Stimulated activated naive B cell treated with anti-CD40 and anti-IgM and Interleukin-4, amounts not matched to agents 10 μg/mL and 1 μg/mL and 100 μg/mL, for 72 hours (primary cell): ENCODE results near the gene SNTB2.
A peak's percentile ranks its signal among the peaks of the same experiment; 100 is the strongest.

Experiments used
- ATAC-seq, 2 donors: fragments of 150-1000 bp; cut with Tn5 transposase; replicated peaks; 2 replicates each; pipeline ENCODE4 v1.10.0; 2021; ENCODE audit warnings: moderate library complexity in 1 of 2
- DNase-seq: peaks from one replicate; pipeline ENCODE4 v3.0.0; 2021
- H3K27ac Mint-ChIP-seq: one replicate; pipeline ENCODE4 v1.8.0; 2022; ENCODE audit warnings: mild to moderate bottlenecking, mixed read lengths
- H3K27me3 Mint-ChIP-seq, 2 donors: one replicate each; pipeline ENCODE4 v1.8.0; 2022; ENCODE audit warnings: mixed read lengths in 2 of 2
- H3K36me3 Mint-ChIP-seq, 2 donors: one replicate each; pipeline ENCODE4 v1.8.0; 2022; ENCODE audit warnings: mixed read lengths in 2 of 2, mild to moderate bottlenecking in 1 of 2
- H3K4me1 Mint-ChIP-seq, 2 donors: one replicate each; pipeline ENCODE4 v1.8.0; 2022; ENCODE audit warnings: mixed read lengths in 2 of 2, mild to moderate bottlenecking in 1 of 2
- H3K4me3 Mint-ChIP-seq, 2 donors: one replicate each; pipeline ENCODE4 v1.8.0; 2022; ENCODE audit warnings: mild to moderate bottlenecking in 2 of 2, mixed read lengths in 2 of 2, moderate library complexity in 1 of 2
- H3K9me3 Mint-ChIP-seq, 2 donors: one replicate each; pipeline ENCODE4 v1.8.0; 2022; ENCODE audit warnings: mixed read lengths in 2 of 2, mild to moderate bottlenecking in 1 of 2

SNTB2 gene

GRCh38 chr16:69190598-69190997, 3.6 kb downstream of the SNTB2 start:
- peaks cover 4 to 7% of the 10 kb centered on the region in 2 donors for H3K36me3 Mint-ChIP-seq
- ATAC-seq = no peak

GRCh38 chr16:69191136-69191535, 4.2 kb downstream of the SNTB2 start:
- H3K36me3 Mint-ChIP-seq = peaks cover 4 to 7% of the 10 kb centered on the region in 2 donors
- ATAC-seq (no peak), DNase-seq (no peak)
- no peak overlapping the region for H3K4me3 Mint-ChIP-seq
- peaks cover 0 to 5% of the 10 kb centered on the region in 2 donors for H3K27me3 Mint-ChIP-seq
- no peaks in the 10 kb centered on the region for H3K9me3 Mint-ChIP-seq
- H3K4me1 Mint-ChIP-seq = peaks cover 20 to 29% of the 10 kb centered on the region in 2 donors
- H3K27ac Mint-ChIP-seq = no peak overlapping the region

More at GRCh38 chr16:69190598-69190997, 3.6 kb downstream of the SNTB2 start:
- H3K4me3 Mint-ChIP-seq = no peak overlapping the region
- H3K27me3 Mint-ChIP-seq = peaks cover 0 to 5% of the 10 kb centered on the region in 2 donors
- peaks cover 20 to 33% of the 10 kb centered on the region in 2 donors for H3K4me1 Mint-ChIP-seq
- H3K9me3 Mint-ChIP-seq = no peaks in the 10 kb centered on the region
- no peak overlapping the region for H3K27ac Mint-ChIP-seq
- no peak for DNase-seq

- no peaks in the 10 kb centered on the region for H3K27me3 Mint-ChIP-seq
- no peaks in the 10 kb centered on the region for H3K9me3 Mint-ChIP-seq
- H3K27ac Mint-ChIP-seq = no peak overlapping the region
- H3K4me3 Mint-ChIP-seq = no peak overlapping the region
- ATAC-seq (no peak), DNase-seq (no peak)
- H3K36me3 Mint-ChIP-seq = peaks cover 4% of the 10 kb centered on the region in 2 donors
- H3K4me1 Mint-ChIP-seq = peaks cover 3 to 10% of the 10 kb centered on the region in 2 donors
Measured at GRCh38 chr16:69193855-69194254, 6.9 kb downstream of the SNTB2 start.

GRCh38 chr16:69194488-69194887, 7.5 kb downstream of the SNTB2 start:
- Mint-ChIP-seq H3K9me3 (no peaks in the 10 kb centered on the region), H3K27ac (no peak overlapping the region), H3K36me3 (peaks cover 4% of the 10 kb centered on the region in 2 donors), H3K27me3 (no peaks in the 10 kb centered on the region), H3K4me1 (peaks cover 3 to 9% of the 10 kb centered on the region in 2 donors), H3K4me3 (no peak overlapping the region)
- no peak for DNase-seq
- no peak for ATAC-seq

GRCh38 chr16:69195369-69196029, 8.5 kb downstream of the SNTB2 start:
- no peak for DNase-seq
- Mint-ChIP-seq H3K36me3 (peaks cover 4% of the 10 kb centered on the region in 2 donors), H3K4me3 (no peak overlapping the region), H3K4me1 (peaks cover 3 to 5% of the 10 kb centered on the region in 2 donors), H3K27me3 (no peaks in the 10 kb centered on the region), H3K9me3 (no peaks in the 10 kb centered on the region), H3K27ac (no peak overlapping the region)
- ATAC-seq = no peak

GRCh38 chr16:69197573-69197972, 10.6 kb downstream of the SNTB2 start:
- Mint-ChIP-seq H3K9me3 (no peaks in the 10 kb centered on the region), H3K4me1 (no peaks in the 10 kb centered on the region), H3K27me3 (no peaks in the 10 kb centered on the region), H3K36me3 (no peaks in the 10 kb centered on the region), H3K27ac (no peak overlapping the region), H3K4me3 (no peak overlapping the region)
- ATAC-seq = no peak
- no peak for DNase-seq

- no peaks in the 10 kb centered on the region for H3K27me3 Mint-ChIP-seq
- no peak overlapping the region for H3K4me3 Mint-ChIP-seq
- H3K9me3 Mint-ChIP-seq = no peaks in the 10 kb centered on the region
- no peak overlapping the region for H3K27ac Mint-ChIP-seq
- no peaks in the 10 kb centered on the region for H3K36me3 Mint-ChIP-seq
- no peak for DNase-seq
- H3K4me1 Mint-ChIP-seq = peaks cover 0 to 7% of the 10 kb centered on the region in 2 donors
- no peak for ATAC-seq
Measured at GRCh38 chr16:69199382-69199781, 12.4 kb downstream of the SNTB2 start.

- ATAC-seq = no peak
- Mint-ChIP-seq H3K4me1 (peaks cover 4 to 18% of the 10 kb centered on the region in 2 donors), H3K36me3 (no peaks in the 10 kb centered on the region), H3K4me3 (no peak overlapping the region), H3K27ac (no peak overlapping the region), H3K27me3 (no peaks in the 10 kb centered on the region), H3K9me3 (no peaks in the 10 kb centered on the region)
- DNase-seq = no peak
Measured at GRCh38 chr16:69201291-69201690, 14.3 kb downstream of the SNTB2 start.

- DNase-seq = no peak
Measured at GRCh38 chr16:69201787-69202186, 14.8 kb downstream of the SNTB2 start.

GRCh38 chr16:69204172-69204571, 17.2 kb downstream of the SNTB2 start:
- Mint-ChIP-seq H3K27ac (peak overlapping the region; percentile 80), H3K9me3 (no peaks in the 10 kb centered on the region)

More at GRCh38 chr16:69201787-69202186, 14.8 kb downstream of the SNTB2 start:
- Mint-ChIP-seq H3K4me3 (no peak overlapping the region), H3K27me3 (no peaks in the 10 kb centered on the region), H3K27ac (no peak overlapping the region), H3K36me3 (no peaks in the 10 kb centered on the region), H3K4me1 (peaks cover 4 to 18% of the 10 kb centered on the region in 2 donors), H3K9me3 (no peaks in the 10 kb centered on the region)
- ATAC-seq = no peak

GRCh38 chr16:69209735-69210134, 22.8 kb downstream of the SNTB2 start:
- H3K36me3 Mint-ChIP-seq = no peaks in the 10 kb centered on the region
- DNase-seq = no peak

More at GRCh38 chr16:69204172-69204571, 17.2 kb downstream of the SNTB2 start:
- Mint-ChIP-seq H3K36me3 (no peaks in the 10 kb centered on the region), H3K4me1 (peaks cover 4 to 18% of the 10 kb centered on the region in 2 donors), H3K4me3 (no peak overlapping the region), H3K27me3 (no peaks in the 10 kb centered on the region)
- DNase-seq = no peak
- peak; percentile 70 to 77 for ATAC-seq

GRCh38 chr16:69217433-69217832, 30.5 kb downstream of the SNTB2 start:
- H3K4me1 Mint-ChIP-seq = no peaks in the 10 kb centered on the region
- no peaks in the 10 kb centered on the region for H3K27me3 Mint-ChIP-seq
- H3K9me3 Mint-ChIP-seq = no peaks in the 10 kb centered on the region
- no peaks in the 10 kb centered on the region for H3K36me3 Mint-ChIP-seq
- H3K4me3 Mint-ChIP-seq = no peak overlapping the region
- ATAC-seq (no peak), DNase-seq (no peak)
- no peak overlapping the region for H3K27ac Mint-ChIP-seq

More at GRCh38 chr16:69209735-69210134, 22.8 kb downstream of the SNTB2 start:
- Mint-ChIP-seq H3K4me1 (peaks cover 2 to 8% of the 10 kb centered on the region in 2 donors), H3K27ac (no peak overlapping the region), H3K9me3 (no peaks in the 10 kb centered on the region), H3K4me3 (no peak overlapping the region), H3K27me3 (no peaks in the 10 kb centered on the region)
- ATAC-seq = no peak

GRCh38 chr16:69219279-69219678, 32.3 kb downstream of the SNTB2 start:
- H3K36me3 Mint-ChIP-seq = no peaks in the 10 kb centered on the region
- ATAC-seq (no peak), DNase-seq (no peak)
- no peaks in the 10 kb centered on the region for H3K9me3 Mint-ChIP-seq
- H3K27ac Mint-ChIP-seq = no peak overlapping the region
- H3K4me3 Mint-ChIP-seq = no peak overlapping the region
- no peaks in the 10 kb centered on the region for H3K27me3 Mint-ChIP-seq
- H3K4me1 Mint-ChIP-seq = no peaks in the 10 kb centered on the region

- H3K36me3 Mint-ChIP-seq = no peaks in the 10 kb centered on the region
- ATAC-seq (no peak), DNase-seq (no peak)
- no peaks in the 10 kb centered on the region for H3K9me3 Mint-ChIP-seq
- no peak overlapping the region for H3K27ac Mint-ChIP-seq
- H3K4me3 Mint-ChIP-seq = no peak overlapping the region
- no peaks in the 10 kb centered on the region for H3K27me3 Mint-ChIP-seq
- H3K4me1 Mint-ChIP-seq = no peaks in the 10 kb centered on the region
Measured at GRCh38 chr16:69223882-69224281, 36.9 kb downstream of the SNTB2 start.

- no peaks in the 10 kb centered on the region for H3K36me3 Mint-ChIP-seq
- no peak overlapping the region for H3K4me3 Mint-ChIP-seq
- H3K4me1 Mint-ChIP-seq = no peaks in the 10 kb centered on the region
- ATAC-seq (no peak), DNase-seq (no peak)
- H3K27ac Mint-ChIP-seq = no peak overlapping the region
- no peaks in the 10 kb centered on the region for H3K27me3 Mint-ChIP-seq
- H3K9me3 Mint-ChIP-seq = no peaks in the 10 kb centered on the region
Measured at GRCh38 chr16:69225121-69225520, 38.2 kb downstream of the SNTB2 start.
